Measurements from ENCODE around the gene SYT7.

GRCh38 chr11:61587541-61587941 lies 6.7 kb upstream of the SYT7 start:
- TF ChIP-seq POLR2A (IDR thresholded peaks at IDR 0.05; ENCODE audit: low read length) (no peak), GATA1 (IDR thresholded peaks at IDR 0.05; ENCODE audit: low read depth, low read length) (no peak)
